GM12878 (cell line): Measurements from ENCODE around the gene SOS1.

Experiments
- JUND ChIP-seq: IDR thresholded peaks from 2 replicates; pipeline ENCODE4 v1.6.1; 2012; ENCODE audit warnings: low read depth, mild to moderate bottlenecking, low read length, improper control_type of control experiment, moderate library complexity
- RAD51 ChIP-seq: fragments of 450-650 bp; IDR thresholded peaks from 2 replicates; pipeline ENCODE4 v1.6.1; 2016; ENCODE audit warnings: moderate library complexity, mild to moderate bottlenecking, inconsistent platforms
- USF1 ChIP-seq: IDR thresholded peaks from 2 replicates; pipeline ENCODE4 v1.6.1; 2011; ENCODE audit warnings: borderline replicate concordance, low read depth, mild to moderate bottlenecking, moderate library complexity, mixed read lengths, low read length; ENCODE audit not compliant: insufficient read depth; ENCODE audit errors: extremely low read length

- TF ChIP-seq USF1, result no peak
- TF ChIP-seq RAD51, result no peak
- no peak for TF ChIP-seq JUND
Observed at GRCh38 chr2:39141334-39142271, 20.8 kb upstream of the SOS1 start.
